H9 (cell line): ENCODE measurements around the gene PTGFRN. TPM values are rescaled to one million over a fixed set of nuclear protein-coding genes. Genes with fewer than 3 reads are reported as not detected.
A peak's percentile ranks its signal among the peaks of the same experiment; 100 is the strongest.

ENCODE experiments used
- DNase-seq: peaks from one replicate; pipeline ENCODE4 v3.0.0-alpha.2; 2017
- H2AFZ ChIP-seq: one replicate; pipeline ENCODE4 v1.6.1; 2013; ENCODE audit warnings: mild to moderate bottlenecking, low read length, control low read depth, moderate library complexity
- H2AK5ac ChIP-seq: 2 replicates; pipeline ENCODE4 v1.6.1; 2013; ENCODE audit warnings: low read length, control low read depth, mixed read lengths; ENCODE audit not compliant: insufficient read length
- H2BK120ac ChIP-seq: one replicate; pipeline ENCODE4 v1.6.1; 2013; ENCODE audit warnings: low read depth, mild to moderate bottlenecking, low read length, control low read depth, inconsistent platforms; ENCODE audit not compliant: poor library complexity, severe bottlenecking
- H2BK12ac ChIP-seq: 2 replicates; pipeline ENCODE4 v1.6.1; 2013; ENCODE audit warnings: low read length, control low read depth, mixed read lengths, low read depth; ENCODE audit not compliant: insufficient read length
- H2BK15ac ChIP-seq: 2 replicates; pipeline ENCODE4 v1.6.1; 2013; ENCODE audit warnings: low read depth, low read length, control low read depth
- H2BK20ac ChIP-seq: one replicate; pipeline ENCODE4 v1.6.1; 2013; ENCODE audit warnings: low read depth, mild to moderate bottlenecking, low read length, control low read depth, inconsistent platforms; ENCODE audit not compliant: poor library complexity, severe bottlenecking
- H2BK5ac ChIP-seq: 2 replicates; pipeline ENCODE4 v1.6.1; 2013; ENCODE audit warnings: low read length, control low read depth, mixed read lengths; ENCODE audit not compliant: insufficient read length
- H3K14ac ChIP-seq: 2 replicates; pipeline ENCODE4 v1.6.1; 2013; ENCODE audit warnings: low read length, control low read depth; ENCODE audit not compliant: insufficient read depth
- H3K18ac ChIP-seq: 2 replicates; pipeline ENCODE4 v1.6.1; 2013; ENCODE audit warnings: low read depth, mild to moderate bottlenecking, mixed read lengths, low read length, control low read depth; ENCODE audit not compliant: insufficient read length
- H3K23ac ChIP-seq: 2 replicates; pipeline ENCODE4 v1.6.1; 2013; ENCODE audit warnings: low read length, control low read depth, mixed read lengths, low read depth; ENCODE audit not compliant: insufficient read length
- H3K23me2 ChIP-seq: 2 replicates; pipeline ENCODE4 v1.6.1; 2013; ENCODE audit warnings: low read depth, mild to moderate bottlenecking, mixed read lengths, low read length, control low read depth; ENCODE audit not compliant: insufficient read length, poor library complexity, severe bottlenecking
- H3K27ac ChIP-seq: 2 replicates; pipeline ENCODE4 v1.5.1; 2013; ENCODE audit warnings: low read length, control low read depth, mixed read lengths, low read depth; ENCODE audit not compliant: insufficient read length
- H3K27me3 ChIP-seq: 2 replicates; pipeline ENCODE4 v1.6.1; 2013; ENCODE audit warnings: low read length, control low read depth, inconsistent platforms; ENCODE audit not compliant: insufficient read depth
- H3K4ac ChIP-seq: 2 replicates; pipeline ENCODE4 v1.6.1; 2013; ENCODE audit warnings: low read depth, mild to moderate bottlenecking, control low read depth, inconsistent platforms, low read length, moderate library complexity
- H3K4me1 ChIP-seq: 2 replicates; pipeline ENCODE4 v1.6.1; 2013; ENCODE audit warnings: low read length, control low read depth, inconsistent platforms; ENCODE audit not compliant: insufficient read depth
- H3K4me2 ChIP-seq: 2 replicates; pipeline ENCODE4 v1.6.1; 2013; ENCODE audit warnings: low read length, control low read depth, mixed read lengths; ENCODE audit not compliant: insufficient read length, insufficient read depth
- H3K56ac ChIP-seq: 2 replicates; pipeline ENCODE4 v1.6.1; 2013; ENCODE audit warnings: low read depth, mild to moderate bottlenecking, mixed read lengths, low read length, control low read depth; ENCODE audit not compliant: insufficient read length
- H3K79me1 ChIP-seq: 2 replicates; pipeline ENCODE4 v1.6.1; 2013; ENCODE audit warnings: low read depth, mild to moderate bottlenecking, moderate library complexity, low read length, control low read depth, inconsistent platforms; ENCODE audit not compliant: insufficient read depth, poor library complexity, severe bottlenecking
- H3K79me2 ChIP-seq: 2 replicates; pipeline ENCODE4 v1.6.1; 2013; ENCODE audit warnings: low read length, control low read depth, inconsistent platforms; ENCODE audit not compliant: insufficient read depth
- H3K9ac ChIP-seq: 2 replicates; pipeline ENCODE4 v1.6.1; 2013; ENCODE audit warnings: low read length, control low read depth, mixed read lengths; ENCODE audit not compliant: insufficient read length; ENCODE audit errors: extremely low read depth
- H3K9me3 ChIP-seq: one replicate; pipeline ENCODE4 v1.6.1; 2013; ENCODE audit warnings: low read depth, low read length, inconsistent platforms; ENCODE audit not compliant: control insufficient read depth
- H3T11ph ChIP-seq: one replicate; pipeline ENCODE4 v1.6.1; 2013; ENCODE audit warnings: mild to moderate bottlenecking, low read length, control low read depth, inconsistent platforms
- H4K20me1 ChIP-seq: one replicate; pipeline ENCODE4 v1.6.1; 2013; ENCODE audit not compliant: control insufficient read depth, insufficient read length, insufficient read depth
- H4K5ac ChIP-seq: 2 replicates; pipeline ENCODE4 v1.6.1; 2013; ENCODE audit warnings: low read depth, mild to moderate bottlenecking, mixed read lengths, low read length, control low read depth; ENCODE audit not compliant: insufficient read length
- H4K8ac ChIP-seq: replicated peaks from 2 replicates; pipeline ENCODE4 v1.6.1; 2013; ENCODE audit warnings: low read length, control low read depth, mixed read lengths, low read depth; ENCODE audit not compliant: insufficient read length
- H4K91ac ChIP-seq: 2 replicates; pipeline ENCODE4 v1.6.1; 2013; ENCODE audit warnings: low read depth, mild to moderate bottlenecking, moderate library complexity, mixed read lengths, low read length, control low read depth; ENCODE audit not compliant: insufficient read length
- H3K27ac Mint-ChIP-seq, 3 experiments: 2 replicates in 2 of 3; 3 replicates in 1 of 3; pipeline ENCODE4 v1.8.0; 2020 to 2021; ENCODE audit warnings: mixed read lengths in 3 of 3, mild to moderate bottlenecking in 1 of 3, moderate library complexity in 1 of 3
- H3K27me3 Mint-ChIP-seq: 2 replicates; pipeline ENCODE4 v1.8.0; 2021; ENCODE audit warnings: low read depth, mild to moderate bottlenecking, moderate library complexity, mixed read lengths
- H3K36me3 Mint-ChIP-seq, 3 experiments: 2 replicates in 2 of 3; 3 replicates in 1 of 3; pipeline ENCODE4 v1.8.0; 2020 to 2021; ENCODE audit warnings: low read depth in 3 of 3, mixed read lengths in 3 of 3; ENCODE audit not compliant: insufficient read depth in 1 of 3
- H3K4me1 Mint-ChIP-seq, 2 experiments: 2 replicates each; pipeline ENCODE4 v1.8.0; 2020; ENCODE audit warnings: mixed read lengths in 2 of 2
- H3K4me3 Mint-ChIP-seq, 2 experiments: 2 replicates in 1 of 2; 3 replicates in 1 of 2; pipeline ENCODE4 v1.8.0; 2020 to 2021; ENCODE audit warnings: mild to moderate bottlenecking in 2 of 2, mixed read lengths in 2 of 2, moderate library complexity in 1 of 2
- H3K9me3 Mint-ChIP-seq, 2 experiments: 2 replicates in 1 of 2; 3 replicates in 1 of 2; pipeline ENCODE4 v1.8.0; 2020; ENCODE audit warnings: mild to moderate bottlenecking in 2 of 2, mixed read lengths in 2 of 2, moderate library complexity in 1 of 2
- CTCF ChIP-seq: fragments of 200-600 bp; sonication (generic); conservative IDR thresholded peaks from 3 replicates; pipeline ENCODE4 v1.8.0; 2021; ENCODE audit warnings: antibody characterized with exemption, mild to moderate bottlenecking
- WGBS: extraction: QIAGEN DNeasy Blood & Tissue Kit; methylation state at CpG from one replicate; pipeline ENCODE4 v1.1.7; 2013; ENCODE audit warnings: missing lambda C conversion rate, low lambda C conversion rate, mixed read lengths; ENCODE audit not compliant: insufficient read length; ENCODE audit errors: extremely low coverage; 5-methylcytosine and 5-hydroxymethylcytosine counted together
- total RNA-seq: library from RNA; stranded (reverse); gene quantifications from 2 replicates; pipeline ENCODE4 v1.2.1, GENCODE V29; 2021

PTGFRN gene
- total RNA-seq, 1 experiment from 2014 or later = 26.3 TPM

- Histone ChIP-seq H2BK15ac (no peak overlapping the region), H3K4ac (no peak overlapping the region), H3K56ac (no peak overlapping the region), H4K20me1 (no peaks in the 10 kb centered on the region), H2AK5ac (no peak overlapping the region), H3K9ac (no peak overlapping the region), H3K27ac (no peak overlapping the region), H3K27me3 (no peaks in the 10 kb centered on the region), H3K23me2 (peaks cover 3% of the 10 kb centered on the region), H2BK5ac (no peak overlapping the region), H2BK120ac (no peak overlapping the region), H2AFZ (no peak overlapping the region), H3K9me3 (no peaks in the 10 kb centered on the region), H3T11ph (no peak overlapping the region), H4K5ac (no peak overlapping the region), H2BK12ac (no peak overlapping the region), H2BK20ac (no peak overlapping the region), H3K4me1 (no peaks in the 10 kb centered on the region), H3K14ac (no peak overlapping the region), H3K23ac (no peak overlapping the region), H3K18ac (no peak overlapping the region), H3K4me2 (no peak overlapping the region), H3K79me1 (no peaks in the 10 kb centered on the region), H4K91ac (no peak overlapping the region), H3K79me2 (no peaks in the 10 kb centered on the region), H4K8ac (no peak overlapping the region)
- TF ChIP-seq CTCF = no peak
- H3K4me3 Mint-ChIP-seq = no peak overlapping the region
- peaks cover 15 to 22% of the 10 kb centered on the region in 2 experiments for H3K4me1 Mint-ChIP-seq
- peaks cover 6 to 51% (median 49%) of the 10 kb centered on the region in 3 experiments; a peak in 6 of 7 replicates for H3K36me3 Mint-ChIP-seq
- no peaks in the 10 kb centered on the region for H3K27me3 Mint-ChIP-seq
- no peak for DNase-seq
- peak overlapping the region in 2 of 3 experiments; percentile 19 to 52; a peak in 2 of 7 replicates for H3K27ac Mint-ChIP-seq
- WGBS = no CpG with 5 or more reads among the region's 1 CpG
- H3K9me3 Mint-ChIP-seq = no peaks in the 10 kb centered on the region
Measured at GRCh38 chr1:116945996-116946395, 36.3 kb downstream of the PTGFRN start.
